ENCODE data around the gene NUDT22. TPM values are rescaled to one million over a fixed set of nuclear protein-coding genes. Genes with fewer than 3 reads are reported as not detected.
A peak's percentile ranks its signal among the peaks of the same experiment; 100 is the strongest.

Gene NUDT22
- polyA plus RNA-seq, 1 donor = 33.8 TPM

GRCh38 chr11:64234647-64235379, 8.7 kb downstream of the NUDT22 start:
- Histone ChIP-seq H3K4me3 (ENCODE audit: low read length) (peak overlapping the region; percentile 71), H3K9me3 (ENCODE audit: control insufficient read depth, low read depth, low read length) (no peaks in the 10 kb centered on the region), H3K27ac (ENCODE audit: low read length) (no peak overlapping the region), H3K4me1 (ENCODE audit: control insufficient read depth, insufficient read depth, low read length) (peaks cover 47% of the 10 kb centered on the region), H3K27me3 (ENCODE audit: control insufficient read depth, insufficient read depth, low read length) (no peaks in the 10 kb centered on the region), H3K36me3 (ENCODE audit: control insufficient read depth, insufficient read depth, low read length) (peaks cover 21% of the 10 kb centered on the region)
- WGBS (ENCODE audit: insufficient coverage, low lambda C conversion rate) = no CpG with 5 or more reads among the region's 80 CpGs
- DNase-seq = peak; percentile 43 to 74

- H3K36me3 ChIP-seq (ENCODE audit: control insufficient read depth, insufficient read depth, low read length) = peaks cover 21% of the 10 kb centered on the region
- H3K27ac ChIP-seq (ENCODE audit: low read length) = no peak overlapping the region
- no peaks in the 10 kb centered on the region for H3K27me3 ChIP-seq (ENCODE audit: control insufficient read depth, insufficient read depth, low read length)
- H3K4me1 ChIP-seq (ENCODE audit: control insufficient read depth, insufficient read depth, low read length) = peaks cover 53% of the 10 kb centered on the region
- H3K9me3 ChIP-seq (ENCODE audit: control insufficient read depth, low read depth, low read length) = no peaks in the 10 kb centered on the region
- no peak for DNase-seq
- WGBS (ENCODE audit: insufficient coverage, low lambda C conversion rate) = no CpG with 5 or more reads among the region's 12 CpGs
- H3K4me3 ChIP-seq (ENCODE audit: low read length) = peak overlapping the region; percentile 71
Observed at GRCh38 chr11:64235437-64236161, 9.5 kb downstream of the NUDT22 start.

GRCh38 chr11:64237484-64237951, 11.4 kb downstream of the NUDT22 start:
- Histone ChIP-seq H3K27ac (ENCODE audit: low read length) (peak overlapping the region; percentile 35), H3K4me3 (ENCODE audit: low read length) (no peak overlapping the region), H3K36me3 (ENCODE audit: control insufficient read depth, insufficient read depth, low read length) (peaks cover 21% of the 10 kb centered on the region), H3K4me1 (ENCODE audit: control insufficient read depth, insufficient read depth, low read length) (peaks cover 44% of the 10 kb centered on the region), H3K27me3 (ENCODE audit: control insufficient read depth, insufficient read depth, low read length) (no peaks in the 10 kb centered on the region), H3K9me3 (ENCODE audit: control insufficient read depth, low read depth, low read length) (no peaks in the 10 kb centered on the region)
- DNase-seq = peak; percentile 72 to 85
- no CpG with 5 or more reads among the region's 12 CpGs for whole genome bisulfite sequencing (ENCODE audit: insufficient coverage, low lambda C conversion rate)

- Histone ChIP-seq H3K9me3 (ENCODE audit: control insufficient read depth, low read depth, low read length) (no peaks in the 10 kb centered on the region), H3K4me3 (ENCODE audit: low read length) (no peak overlapping the region), H3K27ac (ENCODE audit: low read length) (peak overlapping the region; percentile 1), H3K36me3 (ENCODE audit: control insufficient read depth, insufficient read depth, low read length) (peaks cover 24% of the 10 kb centered on the region), H3K27me3 (ENCODE audit: control insufficient read depth, insufficient read depth, low read length) (no peaks in the 10 kb centered on the region), H3K4me1 (ENCODE audit: control insufficient read depth, insufficient read depth, low read length) (peaks cover 46% of the 10 kb centered on the region)
- DNase-seq = no peak
- no CpG with 5 or more reads among the region's 9 CpGs for WGBS (ENCODE audit: insufficient coverage, low lambda C conversion rate)
Observed at GRCh38 chr11:64238076-64238475, 12.0 kb downstream of the NUDT22 start.

GRCh38 chr11:64238999-64239398, 12.9 kb downstream of the NUDT22 start:
- no peaks in the 10 kb centered on the region for H3K9me3 ChIP-seq (ENCODE audit: control insufficient read depth, low read depth, low read length)
- H3K27me3 ChIP-seq (ENCODE audit: control insufficient read depth, insufficient read depth, low read length) = no peaks in the 10 kb centered on the region
- WGBS (ENCODE audit: insufficient coverage, low lambda C conversion rate) = no CpG with 5 or more reads among the region's 5 CpGs
- peak overlapping the region; percentile 14 for H3K27ac ChIP-seq (ENCODE audit: low read length)
- no peak for DNase-seq
- no peak overlapping the region for H3K4me3 ChIP-seq (ENCODE audit: low read length)
- peaks cover 48% of the 10 kb centered on the region for H3K4me1 ChIP-seq (ENCODE audit: control insufficient read depth, insufficient read depth, low read length)
- peaks cover 33% of the 10 kb centered on the region for H3K36me3 ChIP-seq (ENCODE audit: control insufficient read depth, insufficient read depth, low read length)

GRCh38 chr11:64239662-64240434, 13.8 kb downstream of the NUDT22 start:
- peaks cover 50% of the 10 kb centered on the region for H3K4me1 ChIP-seq (ENCODE audit: control insufficient read depth, insufficient read depth, low read length)
- WGBS (ENCODE audit: insufficient coverage, low lambda C conversion rate) = 83% methylated on average over 1 of the region's 11 CpGs
- peak overlapping the region; percentile 95 for H3K4me3 ChIP-seq (ENCODE audit: low read length)
- no peak for DNase-seq
- no peaks in the 10 kb centered on the region for H3K9me3 ChIP-seq (ENCODE audit: control insufficient read depth, low read depth, low read length)
- peaks cover 37% of the 10 kb centered on the region for H3K36me3 ChIP-seq (ENCODE audit: control insufficient read depth, insufficient read depth, low read length)
- H3K27ac ChIP-seq (ENCODE audit: low read length) = peak overlapping the region; percentile 100
- H3K27me3 ChIP-seq (ENCODE audit: control insufficient read depth, insufficient read depth, low read length) = no peaks in the 10 kb centered on the region

GRCh38 chr11:64240435-64241240, 14.6 kb downstream of the NUDT22 start, which contains the start of gene FKBP2:
FKBP2 (plus strand) TSS chr11:64241095; CDS start chr11:64242388, 1,293 bp downstream.
- WGBS (ENCODE audit: insufficient coverage, low lambda C conversion rate) = no CpG with 5 or more reads among the region's 58 CpGs
- peak; percentile 98 to 99 for DNase-seq
- H3K9me3 ChIP-seq (ENCODE audit: control insufficient read depth, low read depth, low read length) = no peaks in the 10 kb centered on the region
- peak within 1 kb of the TSS; percentile 95 for H3K4me3 ChIP-seq (ENCODE audit: low read length)
- peaks cover 37% of the 10 kb centered on the region for H3K36me3 ChIP-seq (ENCODE audit: control insufficient read depth, insufficient read depth, low read length)
- peak within 1 kb of the TSS; percentile 100 for H3K27ac ChIP-seq (ENCODE audit: low read length)
- peaks cover 48% of the 10 kb centered on the region for H3K4me1 ChIP-seq (ENCODE audit: control insufficient read depth, insufficient read depth, low read length)
- H3K27me3 ChIP-seq (ENCODE audit: control insufficient read depth, insufficient read depth, low read length) = no peaks in the 10 kb centered on the region

- DNase-seq = peak in 1 of 2 donors; percentile 100
- Histone ChIP-seq H3K27ac (ENCODE audit: low read length) (peak overlapping the region; percentile 100), H3K27me3 (ENCODE audit: control insufficient read depth, insufficient read depth, low read length) (no peaks in the 10 kb centered on the region), H3K36me3 (ENCODE audit: control insufficient read depth, insufficient read depth, low read length) (peaks cover 33% of the 10 kb centered on the region), H3K9me3 (ENCODE audit: control insufficient read depth, low read depth, low read length) (no peaks in the 10 kb centered on the region), H3K4me3 (ENCODE audit: low read length) (peak overlapping the region; percentile 95), H3K4me1 (ENCODE audit: control insufficient read depth, insufficient read depth, low read length) (peaks cover 44% of the 10 kb centered on the region)
- no CpG with 5 or more reads among the region's 24 CpGs for WGBS (ENCODE audit: insufficient coverage, low lambda C conversion rate)
Observed at GRCh38 chr11:64241241-64241490, 15.1 kb downstream of the NUDT22 start.

- peak overlapping the region; percentile 100 for H3K27ac ChIP-seq (ENCODE audit: low read length)
- peak; percentile 82 to 100 for DNase-seq
- H3K27me3 ChIP-seq (ENCODE audit: control insufficient read depth, insufficient read depth, low read length) = no peaks in the 10 kb centered on the region
- WGBS (ENCODE audit: insufficient coverage, low lambda C conversion rate) = no CpG with 5 or more reads among the region's 63 CpGs
- peaks cover 33% of the 10 kb centered on the region for H3K36me3 ChIP-seq (ENCODE audit: control insufficient read depth, insufficient read depth, low read length)
- H3K9me3 ChIP-seq (ENCODE audit: control insufficient read depth, low read depth, low read length) = no peaks in the 10 kb centered on the region
- peaks cover 42% of the 10 kb centered on the region for H3K4me1 ChIP-seq (ENCODE audit: control insufficient read depth, insufficient read depth, low read length)
- H3K4me3 ChIP-seq (ENCODE audit: low read length) = peak overlapping the region; percentile 95
Observed at GRCh38 chr11:64241491-64242374, 15.7 kb downstream of the NUDT22 start.

Data from large intestine (tissue), 3 donors.